Peyer's patch (tissue), 4 donors: Measurements from ENCODE around the gene FPR1. TPM values are rescaled to one million over a fixed set of nuclear protein-coding genes. Genes with fewer than 3 reads are reported as not detected.
A peak's percentile ranks its signal among the peaks of the same experiment; 100 is the strongest.

Source experiments
- DNase-seq, 3 donors: peaks; one replicate each; pipeline ENCODE4 v3.0.0-alpha.2; 2017 to 2019
- H3K27ac ChIP-seq, 4 donors: fragments of 200-600 bp; sonication (generic); one replicate each; pipeline ENCODE4 v1.5.1; 2016 to 2019
- H3K27me3 ChIP-seq, 2 donors: fragments of 200-600 bp; sonication (generic); one replicate each; pipeline ENCODE4 v1.5.1; 2019
- H3K36me3 ChIP-seq, 3 donors: fragments of 200-600 bp; sonication (generic); one replicate each; pipeline ENCODE4 v1.5.1; 2016 to 2019
- H3K4me1 ChIP-seq, 4 donors: fragments of 200-600 bp; sonication (generic); one replicate each; pipeline ENCODE4 v1.5.1; 2016 to 2019
- H3K4me3 ChIP-seq, 4 donors: fragments of 200-600 bp; sonication (generic); 1 replicate in 3 of 4; 2 replicates in 1 of 4; pipeline ENCODE4 v1.5.1; 2016 to 2019; ENCODE audit warnings: mild to moderate bottlenecking in 1 of 4
- H3K9me3 ChIP-seq, 4 donors: fragments of 200-600 bp; sonication (generic); one replicate each; pipeline ENCODE4 v1.5.1; 2016 to 2019; ENCODE audit warnings: mild to moderate bottlenecking in 1 of 4
- POLR2A ChIP-seq, 2 donors: fragments of 450-650 bp; IDR thresholded peaks; one replicate each; pipeline ENCODE4 v1.5.1; 2017; ENCODE audit warnings: antibody characterized with exemption in 2 of 2, mild to moderate bottlenecking in 2 of 2, moderate library complexity in 2 of 2
- total RNA-seq, 4 donors: library from RNA; depleted of rRNA; stranded (reverse); fragments of >200 nt; gene quantifications; one replicate each; pipeline ENCODE4 v1.1.0, GENCODE V29; 2016
- TF ChIP-seq, protein P1 (sequence below), 6 experiments: fragments of 450-650 bp in 4 of 6; fragments of 200-600 bp in 2 of 6; sonication (generic) in 1 of 6; IDR thresholded peaks; one replicate each; pipeline ENCODE4 v1.5.1; 2017 to 2019; ENCODE audit warnings: antibody characterized with exemption in 6 of 6, mild to moderate bottlenecking in 3 of 6, moderate library complexity in 1 of 6

Gene FPR1
- total RNA-seq, 4 donors from 2014 or later = 1.6 to 5.8 (median 2.6) TPM

GRCh38 chr19:51697169-51697776 lies 54.4 kb downstream of the FPR1 start:
- Histone ChIP-seq H3K4me3 (no peak overlapping the region), H3K27me3 (no peaks in the 10 kb centered on the region), H3K9me3 (no peaks in the 10 kb centered on the region), H3K36me3 (peaks cover 0 to 4% (median 0%) of the 10 kb centered on the region in 3 donors), H3K27ac (no peak overlapping the region), H3K4me1 (peaks cover 0 to 8% (median 0%) of the 10 kb centered on the region in 4 donors)
- TF ChIP-seq POLR2A (IDR thresholded peaks at IDR 0.05) = no peak
- TF ChIP-seq, protein P1, sequence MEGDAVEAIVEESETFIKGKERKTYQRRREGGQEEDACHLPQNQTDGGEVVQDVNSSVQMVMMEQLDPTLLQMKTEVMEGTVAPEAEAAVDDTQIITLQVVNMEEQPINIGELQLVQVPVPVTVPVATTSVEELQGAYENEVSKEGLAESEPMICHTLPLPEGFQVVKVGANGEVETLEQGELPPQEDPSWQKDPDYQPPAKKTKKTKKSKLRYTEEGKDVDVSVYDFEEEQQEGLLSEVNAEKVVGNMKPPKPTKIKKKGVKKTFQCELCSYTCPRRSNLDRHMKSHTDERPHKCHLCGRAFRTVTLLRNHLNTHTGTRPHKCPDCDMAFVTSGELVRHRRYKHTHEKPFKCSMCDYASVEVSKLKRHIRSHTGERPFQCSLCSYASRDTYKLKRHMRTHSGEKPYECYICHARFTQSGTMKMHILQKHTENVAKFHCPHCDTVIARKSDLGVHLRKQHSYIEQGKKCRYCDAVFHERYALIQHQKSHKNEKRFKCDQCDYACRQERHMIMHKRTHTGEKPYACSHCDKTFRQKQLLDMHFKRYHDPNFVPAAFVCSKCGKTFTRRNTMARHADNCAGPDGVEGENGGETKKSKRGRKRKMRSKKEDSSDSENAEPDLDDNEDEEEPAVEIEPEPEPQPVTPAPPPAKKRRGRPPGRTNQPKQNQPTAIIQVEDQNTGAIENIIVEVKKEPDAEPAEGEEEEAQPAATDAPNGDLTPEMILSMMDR (IDR thresholded peaks at IDR 0.05) = no peak
- DNase-seq = peak in 1 of 3 donors; percentile 28

GRCh38 chr19:51696606-51697005 lies 55.1 kb downstream of the FPR1 start:
- no peak overlapping the region for H3K27ac ChIP-seq
- no peaks in the 10 kb centered on the region for H3K9me3 ChIP-seq
- TF ChIP-seq, protein P1 (IDR thresholded peaks at IDR 0.05) = no peak
- TF ChIP-seq POLR2A (IDR thresholded peaks at IDR 0.05) = no peak
- peaks cover 0 to 12% (median 0%) of the 10 kb centered on the region in 4 donors for H3K4me1 ChIP-seq
- DNase-seq = peak in 1 of 3 donors; percentile 11
- no peaks in the 10 kb centered on the region for H3K27me3 ChIP-seq
- H3K4me3 ChIP-seq = no peak overlapping the region
- peaks cover 0 to 4% (median 0%) of the 10 kb centered on the region in 3 donors for H3K36me3 ChIP-seq

Other genes starting within 250 kb of the FPR1 start
- 10 to 100 TPM in 1 of 4 donors, 1 to 10 TPM in 2, not detected in 1; 2.7 to 19.8 (median 6.8) TPM for gene SIGLEC6, start 220.2 kb downstream of the FPR1 start, total RNA-seq
- 10 to 100 TPM; 11.9 to 27.2 (median 16.0) TPM for gene ZNF175, start 180.6 kb downstream of the FPR1 start, total RNA-seq
- 1 to 10 TPM in 1 of 4 donors, under 1 TPM in 1, not detected in 2; 0.57 to 9.1 TPM for gene SIGLEC5, start 121.5 kb downstream of the FPR1 start, total RNA-seq
- gene SIGLEC14, start 105.1 kb downstream of the FPR1 start, total RNA-seq = 10 to 100 TPM in 1 of 4 donors, under 1 TPM in 1, not detected in 2; 0.95 to 12.4 TPM
- gene SPACA6, start 58.5 kb downstream of the FPR1 start, total RNA-seq = 10 to 100 TPM in 3 of 4 donors, 1 to 10 TPM in 1; 3.0 to 29.7 (median 11.6) TPM
- gene HAS1, start 27.9 kb downstream of the FPR1 start, total RNA-seq = under 1 TPM in 1 of 4 donors, not detected in 3; 0.54 TPM
- gene FPR2, start 9.3 kb upstream of the FPR1 start, total RNA-seq = 1 to 10 TPM in 1 of 4 donors, not detected in 3; 1.9 TPM
- 1 to 10 TPM in 3 of 4 donors, not detected in 1; 2.3 to 3.3 (median 2.7) TPM for gene FPR3, start 43.3 kb upstream of the FPR1 start, total RNA-seq
- gene ZNF577, start 136.1 kb upstream of the FPR1 start, total RNA-seq = 10 to 100 TPM; 10.7 to 66.8 (median 26.1) TPM
- gene ZNF649, start 153.1 kb upstream of the FPR1 start, total RNA-seq = 10 to 100 TPM in 1 of 4 donors, 1 to 10 TPM in 3; 3.5 to 12.4 (median 9.4) TPM
- 1 to 10 TPM; 2.4 to 9.8 (median 6.0) TPM for gene ZNF613, start 175.6 kb upstream of the FPR1 start, total RNA-seq
- 10 to 100 TPM; 10.3 to 48.7 (median 17.8) TPM for gene ZNF350, start 235.0 kb upstream of the FPR1 start, total RNA-seq